Measurements from ENCODE around the gene IGDCC3.

GRCh38 chr15:65414841-65415621 lies 37.2 kb upstream of the IGDCC3 start:
- TF ChIP-seq CTCF (IDR thresholded peaks at IDR 0.05): no peak
- no peak for TF ChIP-seq POLR2A (IDR thresholded peaks at IDR 0.05)

Measured in uterus (tissue), 2 donors.